Smooth muscle cell (in vitro differentiated cells): ENCODE measurements around the gene PNLDC1. TPM values are rescaled to one million over a fixed set of nuclear protein-coding genes. Genes with fewer than 3 reads are reported as not detected.

Experiments used
- DNase-seq: peaks from one replicate; lab custom pipeline; 2025; ENCODE audit not compliant: unreplicated experiment; lab: John Stamatoyannopoulos, UW
- H2AFZ ChIP-seq: fragments of 200-600 bp; sonication (generic); 2 replicates; pipeline ENCODE4 v1.6.0; 2016; ENCODE audit warnings: antibody characterized with exemption, low read depth, mild to moderate bottlenecking
- H3F3A ChIP-seq: fragments of 200-600 bp; sonication (generic); 2 replicates; pipeline ENCODE4 v1.6.0; 2017; ENCODE audit warnings: antibody characterized with exemption, low read depth
- H3K27ac ChIP-seq: fragments of 200-600 bp; sonication (generic); 2 replicates; pipeline ENCODE4 v1.5.1; 2016; ENCODE audit warnings: low read depth, mild to moderate bottlenecking
- H3K27me3 ChIP-seq: fragments of 200-600 bp; sonication (generic); 2 replicates; pipeline ENCODE4 v1.6.1; 2016; ENCODE audit warnings: low read depth, mild to moderate bottlenecking
- H3K36me3 ChIP-seq: fragments of 200-600 bp; sonication (generic); 2 replicates; pipeline ENCODE4 v1.5.1; 2016; ENCODE audit warnings: low read depth
- H3K4me1 ChIP-seq: fragments of 200-600 bp; sonication (generic); 2 replicates; pipeline ENCODE4 v1.5.1; 2016; ENCODE audit warnings: low read depth
- H3K4me2 ChIP-seq: fragments of 200-600 bp; sonication (generic); 2 replicates; pipeline ENCODE4 v1.6.0; 2016; ENCODE audit warnings: mild to moderate bottlenecking
- H3K4me3 ChIP-seq: fragments of 200-600 bp; sonication (generic); 2 replicates; pipeline ENCODE4 v1.5.1; 2016; ENCODE audit warnings: mild to moderate bottlenecking
- H3K79me2 ChIP-seq: fragments of 200-600 bp; sonication (generic); 2 replicates; pipeline ENCODE4 v1.6.0; 2016; ENCODE audit warnings: low read depth, mild to moderate bottlenecking
- H3K9ac ChIP-seq: fragments of 200-600 bp; sonication (generic); 2 replicates; pipeline ENCODE4 v1.6.0; 2016; ENCODE audit warnings: low read depth
- H3K9me3 ChIP-seq: fragments of 200-600 bp; sonication (generic); replicated peaks from 2 replicates; pipeline ENCODE4 v1.5.1; 2016; ENCODE audit warnings: low read depth
- H4K20me1 ChIP-seq: fragments of 200-600 bp; sonication (generic); 2 replicates; pipeline ENCODE4 v1.6.0; 2016; ENCODE audit warnings: low read depth
- CTCF ChIP-seq: fragments of 200-600 bp; sonication (generic); IDR thresholded peaks from 2 replicates; pipeline ENCODE4 v1.5.1; 2017; ENCODE audit warnings: borderline replicate concordance, mild to moderate bottlenecking, antibody characterized with exemption; ENCODE audit not compliant: insufficient read depth, poor library complexity, severe bottlenecking
- WGBS: methylation state at CpG from one replicate; pipeline ENCODE4 v1.1.7; 2016; ENCODE audit warnings: low lambda C conversion rate; 5-methylcytosine and 5-hydroxymethylcytosine counted together
- polyA plus RNA-seq: library from polyadenylated mRNA; unstranded; fragments of >200 nt; fragmentation: Nextera tagmentation; extraction: Ambion mirVana; gene quantifications from 2 replicates; pipeline ENCODE4 v1.2.1, GENCODE V29; 2016
- total RNA-seq: library from RNA; depleted of rRNA; stranded (reverse); fragments of >200 nt; gene quantifications from 2 replicates; pipeline ENCODE4 v1.2.3, GENCODE V29; 2014

The PNLDC1 gene
- total and polyA plus RNA-seq, 2 experiments from 2014 or later = not detected

DNA sequence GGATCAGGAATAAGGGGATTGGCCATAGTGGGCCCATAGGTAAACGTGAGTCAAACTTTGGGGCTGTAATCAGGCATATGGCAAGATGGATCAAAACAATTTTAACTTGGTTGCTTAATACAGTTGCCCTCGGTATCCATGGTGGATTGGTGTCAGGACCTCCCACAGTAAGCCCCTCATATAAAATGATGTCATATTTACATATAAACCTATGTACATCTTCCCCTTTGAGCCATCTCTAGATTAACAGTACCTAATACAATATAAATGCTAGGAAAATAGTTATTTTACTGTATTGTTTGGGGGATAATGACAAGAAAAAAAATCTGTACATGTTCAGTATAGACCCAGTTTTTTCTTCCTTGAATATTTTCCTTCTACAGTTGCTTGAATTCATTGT lies 45.7 kb upstream of the PNLDC1 start:
- H2AFZ ChIP-seq = no peak overlapping the region
- peaks cover 24% of the 10 kb centered on the region for H3K79me2 ChIP-seq
- H3K36me3 ChIP-seq = peaks cover 29% of the 10 kb centered on the region

GRCh38 chr6:159754959-159755914 lies 44.8 kb upstream of the PNLDC1 start:
- no peak overlapping the region for H3K4me2 ChIP-seq
- H3K9ac ChIP-seq = no peak overlapping the region
- H3K27me3 ChIP-seq = no peaks in the 10 kb centered on the region
- no peak overlapping the region for H2AFZ ChIP-seq
- peaks cover 23% of the 10 kb centered on the region for H4K20me1 ChIP-seq
- peaks cover 6% of the 10 kb centered on the region for H3K4me1 ChIP-seq
- DNase-seq = no peak
- TF ChIP-seq CTCF = no peak
- peaks cover 36% of the 10 kb centered on the region for H3F3A ChIP-seq
- H3K9me3 ChIP-seq = no peaks in the 10 kb centered on the region
- WGBS = 96% methylated on average over 15 of the region's 15 CpGs
- H3K4me3 ChIP-seq = no peak overlapping the region
- H3K27ac ChIP-seq = no peak overlapping the region
- H3K36me3 ChIP-seq = peaks cover 22% of the 10 kb centered on the region
- H3K79me2 ChIP-seq = peaks cover 22% of the 10 kb centered on the region

More for the DNA sequence above, 45.7 kb upstream of the PNLDC1 start:
- no peaks in the 10 kb centered on the region for H3K4me1 ChIP-seq
- no peaks in the 10 kb centered on the region for H3K27me3 ChIP-seq
- no peak overlapping the region for H3K4me3 ChIP-seq
- 98% methylated on average over 2 of the region's 2 CpGs for WGBS
- H3K9me3 ChIP-seq = no peaks in the 10 kb centered on the region
- TF ChIP-seq CTCF = no peak
- peaks cover 28% of the 10 kb centered on the region for H3F3A ChIP-seq
- peaks cover 26% of the 10 kb centered on the region for H4K20me1 ChIP-seq
- no peak for DNase-seq
- peak overlapping the region; percentile 16 for H3K27ac ChIP-seq
- H3K9ac ChIP-seq = no peak overlapping the region
- no peak overlapping the region for H3K4me2 ChIP-seq

GRCh38 chr6:159756508-159756907 lies 43.6 kb upstream of the PNLDC1 start:
- Histone ChIP-seq H3K9ac (no peak overlapping the region), H3K27ac (peak overlapping the region; percentile 91), H3F3A (peaks cover 49% of the 10 kb centered on the region), H2AFZ (no peak overlapping the region), H3K9me3 (no peaks in the 10 kb centered on the region), H3K79me2 (peaks cover 11% of the 10 kb centered on the region), H3K27me3 (no peaks in the 10 kb centered on the region), H3K4me1 (peaks cover 17% of the 10 kb centered on the region), H3K4me2 (no peak overlapping the region), H4K20me1 (peaks cover 18% of the 10 kb centered on the region), H3K4me3 (no peak overlapping the region), H3K36me3 (peaks cover 9% of the 10 kb centered on the region)
- DNase-seq = no peak
- 97% methylated on average over 4 of the region's 4 CpGs for WGBS
- no peak for TF ChIP-seq CTCF
